ENCODE results near the gene FXN. TPM values are rescaled to one million over a fixed set of nuclear protein-coding genes. Genes with fewer than 3 reads are reported as not detected.
"Not testable (repeated sequence)": the region's sequence is repeated elsewhere in the genome, so short reads cannot be mapped to it uniquely, and the experiment has no call there.

FXN gene
- total and polyA plus RNA-seq, 4 experiments from 2014 or later = 14.6 to 65.6 (median 33.2) TPM

- H3K4me1 Mint-ChIP-seq = peaks cover 0 to 2% (median 0%) of the 10 kb centered on the region in 4 donors
- no peaks in the 10 kb centered on the region for H3K36me3 Mint-ChIP-seq
- H3K27ac ChIP-seq (ENCODE audit: low read depth, low read length) = no peak overlapping the region
- no peaks in the 10 kb centered on the region for H3K9me3 Mint-ChIP-seq
- H3K4me3 Mint-ChIP-seq = no peak overlapping the region
- peak overlapping the region in 1 of 7 donors; percentile 52 for H3K27ac Mint-ChIP-seq
- H3K27me3 ChIP-seq (ENCODE audit: insufficient read depth, low read length) = no peaks in the 10 kb centered on the region
- ChIA-PET CTCF (ENCODE audit: partially characterized antibody) (no interaction called here), POLR2A (ENCODE audit: partially characterized antibody) (no interaction called here)
- H3K4me1 ChIP-seq (ENCODE audit: insufficient read depth, low read length) = no peaks in the 10 kb centered on the region
- intact Hi-C loops (cut with micrococcal nuclease) = no loop called here
- no peaks in the 10 kb centered on the region for H3K36me3 ChIP-seq (ENCODE audit: insufficient read depth, low read length)
- no peak overlapping the region for H3K4me3 ChIP-seq (ENCODE audit: low read length in 2 of 2)
- no peaks in the 10 kb centered on the region for H3K9me3 ChIP-seq (ENCODE audit: control insufficient read depth in 1 of 2, low read length in 2 of 2)
- no peaks in the 10 kb centered on the region for H3K27me3 Mint-ChIP-seq
- DNase-seq = no peak
Measured at GRCh38 chr9:69090946-69091345, 55.4 kb downstream of the FXN start.

GRCh38 chr9:69093471-69094103 lies 58.0 kb downstream of the FXN start:
- POLR2A ChIA-PET (ENCODE audit: partially characterized antibody) = no interaction called here

GRCh38 chr9:69094361-69095135 lies 59.0 kb downstream of the FXN start:
- DNase-seq; H3K4me1 Mint-ChIP-seq; CTCF ChIA-PET (ENCODE audit: partially characterized antibody): not testable (repeated sequence)

More at GRCh38 chr9:69093471-69094103, 58.0 kb downstream of the FXN start:
- H3K36me3 ChIP-seq (ENCODE audit: insufficient read depth, low read length) = no peaks in the 10 kb centered on the region
- H3K27ac Mint-ChIP-seq = no peak overlapping the region
- intact Hi-C loops (cut with micrococcal nuclease) = no loop called here
- H3K4me3 ChIP-seq (ENCODE audit: low read length in 2 of 2) = no peak overlapping the region
- no peaks in the 10 kb centered on the region for H3K36me3 Mint-ChIP-seq
- H3K27ac ChIP-seq (ENCODE audit: low read depth, low read length) = no peak overlapping the region
- DNase-seq = no peak
- H3K27me3 ChIP-seq (ENCODE audit: insufficient read depth, low read length) = no peaks in the 10 kb centered on the region
- H3K4me3 Mint-ChIP-seq = no peak overlapping the region
- H3K27me3 Mint-ChIP-seq = no peaks in the 10 kb centered on the region
- no peaks in the 10 kb centered on the region for H3K9me3 ChIP-seq (ENCODE audit: control insufficient read depth in 1 of 2, low read length in 2 of 2)
- no peaks in the 10 kb centered on the region for H3K4me1 ChIP-seq (ENCODE audit: insufficient read depth, low read length)
- no peaks in the 10 kb centered on the region for H3K9me3 Mint-ChIP-seq
- H3K4me1 Mint-ChIP-seq = peaks cover 0 to 2% (median 0%) of the 10 kb centered on the region in 4 donors
- CTCF ChIA-PET (ENCODE audit: partially characterized antibody) = interaction anchor here (0.6 kb wide), 1 partner anchor 170 kb away, joined by 3 read pairs; no protein-coding TSS in a partner anchor

GRCh38 chr9:69097064-69097463 lies 61.5 kb downstream of the FXN start:
- H3K4me1 ChIP-seq (ENCODE audit: insufficient read depth, low read length) = no peaks in the 10 kb centered on the region
- no peak overlapping the region for H3K27ac Mint-ChIP-seq
- ChIA-PET CTCF (ENCODE audit: partially characterized antibody) (no interaction called here), POLR2A (ENCODE audit: partially characterized antibody) (no interaction called here)
- H3K4me3 Mint-ChIP-seq = no peak overlapping the region
- no peak overlapping the region for H3K4me3 ChIP-seq (ENCODE audit: low read length in 2 of 2)
- intact Hi-C loops (cut with micrococcal nuclease) = no loop called here
- no peaks in the 10 kb centered on the region for H3K9me3 ChIP-seq (ENCODE audit: control insufficient read depth in 1 of 2, low read length in 2 of 2)
- H3K27ac ChIP-seq (ENCODE audit: low read depth, low read length) = no peak overlapping the region
- DNase-seq = no peak
- no peaks in the 10 kb centered on the region for H3K4me1 Mint-ChIP-seq
- H3K27me3 Mint-ChIP-seq = no peaks in the 10 kb centered on the region
- peaks cover 2 to 5% of the 10 kb centered on the region in 2 donors for H3K36me3 Mint-ChIP-seq
- H3K27me3 ChIP-seq (ENCODE audit: insufficient read depth, low read length) = no peaks in the 10 kb centered on the region
- no peaks in the 10 kb centered on the region for H3K36me3 ChIP-seq (ENCODE audit: insufficient read depth, low read length)
- H3K9me3 Mint-ChIP-seq = no peaks in the 10 kb centered on the region

More at GRCh38 chr9:69094361-69095135, 59.0 kb downstream of the FXN start:
- H3K36me3 ChIP-seq (ENCODE audit: insufficient read depth, low read length); H3K36me3 Mint-ChIP-seq; POLR2A ChIA-PET (ENCODE audit: partially characterized antibody); intact Hi-C loops (cut with micrococcal nuclease); H3K27me3 Mint-ChIP-seq; H3K4me1 ChIP-seq (ENCODE audit: insufficient read depth, low read length); H3K4me3 Mint-ChIP-seq; H3K4me3 ChIP-seq (ENCODE audit: low read length in 2 of 2); H3K27me3 ChIP-seq (ENCODE audit: insufficient read depth, low read length); H3K9me3 Mint-ChIP-seq; H3K27ac Mint-ChIP-seq; H3K9me3 ChIP-seq (ENCODE audit: control insufficient read depth in 1 of 2, low read length in 2 of 2); H3K27ac ChIP-seq (ENCODE audit: low read depth, low read length): not testable (repeated sequence)

DNA sequence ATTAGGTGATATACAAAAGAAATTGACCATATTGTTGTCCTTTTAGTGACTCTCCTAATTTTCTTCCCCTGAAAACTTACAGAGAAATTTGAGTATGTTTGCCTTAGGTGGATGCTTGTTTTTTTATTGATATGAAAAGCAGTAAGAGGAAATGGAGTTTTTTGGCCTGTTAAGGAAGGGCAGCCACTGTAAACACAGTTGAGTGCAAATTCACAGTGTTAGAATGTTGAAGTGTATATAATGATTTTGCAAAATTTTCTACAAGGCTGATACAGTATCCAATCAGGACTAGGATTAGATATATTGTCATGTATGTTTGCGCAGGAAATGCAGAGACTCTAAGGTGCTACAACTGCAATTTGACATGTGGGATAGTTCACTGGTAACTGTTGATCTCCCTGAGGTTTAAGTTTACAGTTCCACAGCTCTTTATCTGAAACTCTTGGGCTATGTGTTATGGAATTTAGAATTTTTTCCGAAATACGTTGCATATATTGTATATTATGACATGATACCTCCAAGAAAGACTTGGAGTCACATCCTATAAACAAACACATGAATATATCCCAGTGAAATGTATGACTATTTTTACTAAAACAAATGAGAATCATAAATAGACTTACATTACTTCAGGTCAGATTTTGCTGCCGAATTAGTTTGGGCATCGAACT lies 62.5 kb downstream of the FXN start:
- Mint-ChIP-seq H3K36me3 (peaks cover 2 to 5% of the 10 kb centered on the region in 2 donors), H3K4me1 (no peaks in the 10 kb centered on the region), H3K27ac (no peak overlapping the region), H3K4me3 (no peak overlapping the region), H3K9me3 (no peaks in the 10 kb centered on the region), H3K27me3 (no peaks in the 10 kb centered on the region)
- POLR2A ChIA-PET (ENCODE audit: partially characterized antibody) = no interaction called here
- H3K4me1 ChIP-seq (ENCODE audit: insufficient read depth, low read length) = no peaks in the 10 kb centered on the region
- no peaks in the 10 kb centered on the region for H3K27me3 ChIP-seq (ENCODE audit: insufficient read depth, low read length)
- H3K4me3 ChIP-seq (ENCODE audit: low read length in 2 of 2) = no peak overlapping the region
- H3K27ac ChIP-seq (ENCODE audit: low read depth, low read length) = no peak overlapping the region
- CTCF ChIA-PET (ENCODE audit: partially characterized antibody) = no interaction called here
- DNase-seq = no peak
- no peaks in the 10 kb centered on the region for H3K9me3 ChIP-seq (ENCODE audit: control insufficient read depth in 1 of 2, low read length in 2 of 2)
- intact Hi-C loops (cut with micrococcal nuclease) = no loop called here
- H3K36me3 ChIP-seq (ENCODE audit: insufficient read depth, low read length) = no peaks in the 10 kb centered on the region

GRCh38 chr9:69103348-69103996 lies 67.9 kb downstream of the FXN start:
- H3K4me3 Mint-ChIP-seq; H3K9me3 ChIP-seq (ENCODE audit: control insufficient read depth in 1 of 2, low read length in 2 of 2); H3K9me3 Mint-ChIP-seq; H3K27ac Mint-ChIP-seq; H3K36me3 Mint-ChIP-seq; POLR2A ChIA-PET (ENCODE audit: partially characterized antibody); H3K27me3 Mint-ChIP-seq; intact Hi-C loops (cut with micrococcal nuclease); DNase-seq; H3K4me1 Mint-ChIP-seq; H3K4me1 ChIP-seq (ENCODE audit: insufficient read depth, low read length); H3K27ac ChIP-seq (ENCODE audit: low read depth, low read length); H3K4me3 ChIP-seq (ENCODE audit: low read length in 2 of 2); CTCF ChIA-PET (ENCODE audit: partially characterized antibody); H3K27me3 ChIP-seq (ENCODE audit: insufficient read depth, low read length); H3K36me3 ChIP-seq (ENCODE audit: insufficient read depth, low read length): not testable (repeated sequence)

All from CD4-positive, alpha-beta memory T cell (primary cell).